ENCODE measurements around the gene RFC5. TPM values are rescaled to one million over a fixed set of nuclear protein-coding genes. Genes with fewer than 3 reads are reported as not detected.
A peak's percentile ranks its signal among the peaks of the same experiment; 100 is the strongest.

Gene RFC5
- total RNA-seq, 1 experiment from 2014 or later: 50.4 TPM

DNA sequence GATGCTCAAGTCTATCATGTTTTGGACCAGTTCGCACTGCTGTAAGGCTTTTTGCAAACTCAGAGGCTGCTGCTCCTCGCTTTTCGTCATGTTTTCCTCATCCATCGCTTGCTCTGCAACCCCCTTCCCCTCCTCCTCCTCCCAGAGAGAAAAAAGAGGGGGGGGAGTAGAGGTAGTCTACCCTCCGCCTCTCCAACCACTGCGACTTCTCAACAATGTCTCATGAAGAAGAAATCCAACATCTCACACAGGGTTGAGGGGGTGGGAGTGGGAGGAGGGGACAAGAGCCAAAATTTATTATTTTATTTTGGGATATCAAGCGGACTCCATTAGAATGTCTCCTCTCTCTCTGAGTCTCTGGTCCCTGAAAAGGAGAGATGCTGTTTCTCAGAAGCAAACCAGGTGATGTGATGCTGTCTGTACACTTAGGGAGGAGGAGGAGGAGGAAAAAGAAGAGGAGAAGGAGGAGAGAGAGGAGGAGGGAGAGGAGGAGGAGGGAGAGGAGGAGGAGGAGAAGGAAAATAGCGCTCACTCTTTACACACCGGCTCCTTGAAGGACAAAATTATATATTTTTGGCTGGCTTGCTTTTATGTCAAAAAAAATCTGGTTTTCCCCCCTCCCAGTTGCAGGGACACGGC lies 48.2 kb upstream of the RFC5 start:
- no peak overlapping the region for H2BK12ac ChIP-seq (ENCODE audit: insufficient read length, low read depth, low read length)
- H2BK20ac ChIP-seq (ENCODE audit: low read depth, low read length, poor library complexity, severe bottlenecking): no peak overlapping the region
- peaks cover 20% of the 10 kb centered on the region in 2 experiments for H3K4me1 Mint-ChIP-seq
- no peaks in the 10 kb centered on the region for H3K79me2 ChIP-seq (ENCODE audit: insufficient read depth, low read length)
- no peak overlapping the region for H3K27ac ChIP-seq (ENCODE audit: insufficient read length, low read depth, low read length)
- H2BK120ac ChIP-seq (ENCODE audit: low read depth, low read length, poor library complexity, severe bottlenecking): no peak overlapping the region
- H3K18ac ChIP-seq (ENCODE audit: insufficient read length, low read depth, low read length): no peak overlapping the region
- H3K27ac Mint-ChIP-seq: peak overlapping the region; percentile 42 to 81 (median 69); a peak in 3 of 7 replicates
- TF ChIP-seq, protein P1, sequence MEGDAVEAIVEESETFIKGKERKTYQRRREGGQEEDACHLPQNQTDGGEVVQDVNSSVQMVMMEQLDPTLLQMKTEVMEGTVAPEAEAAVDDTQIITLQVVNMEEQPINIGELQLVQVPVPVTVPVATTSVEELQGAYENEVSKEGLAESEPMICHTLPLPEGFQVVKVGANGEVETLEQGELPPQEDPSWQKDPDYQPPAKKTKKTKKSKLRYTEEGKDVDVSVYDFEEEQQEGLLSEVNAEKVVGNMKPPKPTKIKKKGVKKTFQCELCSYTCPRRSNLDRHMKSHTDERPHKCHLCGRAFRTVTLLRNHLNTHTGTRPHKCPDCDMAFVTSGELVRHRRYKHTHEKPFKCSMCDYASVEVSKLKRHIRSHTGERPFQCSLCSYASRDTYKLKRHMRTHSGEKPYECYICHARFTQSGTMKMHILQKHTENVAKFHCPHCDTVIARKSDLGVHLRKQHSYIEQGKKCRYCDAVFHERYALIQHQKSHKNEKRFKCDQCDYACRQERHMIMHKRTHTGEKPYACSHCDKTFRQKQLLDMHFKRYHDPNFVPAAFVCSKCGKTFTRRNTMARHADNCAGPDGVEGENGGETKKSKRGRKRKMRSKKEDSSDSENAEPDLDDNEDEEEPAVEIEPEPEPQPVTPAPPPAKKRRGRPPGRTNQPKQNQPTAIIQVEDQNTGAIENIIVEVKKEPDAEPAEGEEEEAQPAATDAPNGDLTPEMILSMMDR (conservative IDR thresholded peaks at IDR 0.05): no peak
- no peak overlapping the region for H3T11ph ChIP-seq (ENCODE audit: low read length)
- no peaks in the 10 kb centered on the region for H3K27me3 ChIP-seq (ENCODE audit: insufficient read depth, low read length)
- 0 out of 2 replicates have a peak overlapping the region, but pooled peaks have one; percentile 40 for H3K14ac ChIP-seq (ENCODE audit: insufficient read depth, low read length)
- H4K5ac ChIP-seq (ENCODE audit: insufficient read length, low read depth, low read length): no peak overlapping the region
- peaks cover 17% of the 10 kb centered on the region for H3K23me2 ChIP-seq (ENCODE audit: insufficient read length, low read depth, low read length, poor library complexity, severe bottlenecking)
- peaks cover 2% of the 10 kb centered on the region; the same call in 1 of the 2 replicates for H3K4me1 ChIP-seq (ENCODE audit: insufficient read depth, low read length)
- no peak overlapping the region for H2BK15ac ChIP-seq (ENCODE audit: low read depth, low read length)
- H3K56ac ChIP-seq (ENCODE audit: insufficient read length, low read depth, low read length): no peak overlapping the region
- peaks cover 3 to 17% (median 3%) of the 10 kb centered on the region in 3 experiments; a peak in 6 of 7 replicates for H3K36me3 Mint-ChIP-seq (ENCODE audit: insufficient read depth in 1 of 3, low read depth in 3 of 3)
- peak; percentile 31 for DNase-seq
- H3K79me1 ChIP-seq (ENCODE audit: insufficient read depth, low read depth, low read length, poor library complexity, severe bottlenecking): no peaks in the 10 kb centered on the region
- H2BK5ac ChIP-seq (ENCODE audit: insufficient read length, low read length): no peak overlapping the region
- H3K9me3 ChIP-seq (ENCODE audit: control insufficient read depth, low read depth, low read length): no peaks in the 10 kb centered on the region
- no peaks in the 10 kb centered on the region for H4K20me1 ChIP-seq (ENCODE audit: control insufficient read depth, insufficient read depth, insufficient read length)
- no peak overlapping the region for H2AK5ac ChIP-seq (ENCODE audit: insufficient read length, low read length)
- H3K4ac ChIP-seq (ENCODE audit: low read depth, low read length): no peak overlapping the region
- H4K8ac ChIP-seq (replicated peaks; ENCODE audit: insufficient read length, low read depth, low read length): no peak overlapping the region
- no peak overlapping the region for H3K23ac ChIP-seq (ENCODE audit: insufficient read length, low read depth, low read length)
- H3K4me2 ChIP-seq (ENCODE audit: insufficient read depth, insufficient read length, low read length): peak overlapping the region; percentile 97
- H2AFZ ChIP-seq (ENCODE audit: low read length): peak overlapping the region; percentile 51
- peaks cover 14 to 19% of the 10 kb centered on the region in 2 experiments for H3K9me3 Mint-ChIP-seq
- WGBS (ENCODE audit: extremely low coverage, insufficient read length, low lambda C conversion rate): no CpG with 5 or more reads among the region's 10 CpGs
- peaks cover 36% of the 10 kb centered on the region for H3K27me3 Mint-ChIP-seq (ENCODE audit: low read depth)
- H3K4me3 Mint-ChIP-seq: peak overlapping the region; percentile 87 to 96
- no peak overlapping the region for H4K91ac ChIP-seq (ENCODE audit: insufficient read length, low read depth, low read length)
- H3K9ac ChIP-seq (ENCODE audit: extremely low read depth, insufficient read length, low read length): peak overlapping the region; percentile 48

Data from H9 (cell line).